HEK293 (cell line): ENCODE measurements around the gene SURF1.

ENCODE experiments used
- BCL11B ChIP-seq: fragments of 450-650 bp; formaldehyde crosslinking; IDR thresholded peaks from 2 replicates; pipeline ENCODE4 v1.5.1; 2016; ENCODE audit warnings: low read depth, missing biosample characterization, missing genetic modification characterization
- KLF10 ChIP-seq: fragments of 450-650 bp; IDR thresholded peaks from 2 replicates; pipeline ENCODE4 v1.5.1; 2018; ENCODE audit warnings: missing biosample characterization, mild to moderate bottlenecking, missing genetic modification characterization
- KLF17 ChIP-seq: fragments of 450-650 bp; formaldehyde crosslinking; IDR thresholded peaks from 2 replicates; pipeline ENCODE4 v1.5.1; 2016; ENCODE audit warnings: missing biosample characterization, missing genetic modification characterization
- KLF8 ChIP-seq: fragments of 450-650 bp; formaldehyde crosslinking; IDR thresholded peaks from 2 replicates; pipeline ENCODE4 v1.5.1; 2016; ENCODE audit warnings: missing biosample characterization, missing genetic modification characterization
- SCRT2 ChIP-seq: fragments of 450-650 bp; formaldehyde crosslinking; IDR thresholded peaks from 2 replicates; pipeline ENCODE4 v1.5.1; 2016; ENCODE audit warnings: missing biosample characterization, missing genetic modification characterization
- ZBTB20 ChIP-seq: fragments of 450-650 bp; formaldehyde crosslinking; IDR thresholded peaks from 2 replicates; pipeline ENCODE4 v1.5.1; 2016; ENCODE audit warnings: missing biosample characterization, missing genetic modification characterization
- ZBTB8A ChIP-seq: fragments of 450-650 bp; formaldehyde crosslinking; IDR thresholded peaks from 2 replicates; pipeline ENCODE4 v1.5.1; 2016; ENCODE audit warnings: missing biosample characterization, missing genetic modification characterization
- ZFHX2 ChIP-seq: fragments of 450-650 bp; formaldehyde crosslinking; conservative IDR thresholded peaks from 2 replicates; pipeline ENCODE4 v1.5.1; 2016; ENCODE audit warnings: missing biosample characterization, missing genetic modification characterization
- ZFP3 ChIP-seq: fragments of 450-650 bp; formaldehyde crosslinking; IDR thresholded peaks from 2 replicates; pipeline ENCODE4 v1.5.1; 2016; ENCODE audit warnings: low read depth, missing biosample characterization, missing genetic modification characterization
- ZFP69B ChIP-seq: fragments of 450-650 bp; formaldehyde crosslinking; IDR thresholded peaks from 2 replicates; pipeline ENCODE4 v1.5.1; 2016; ENCODE audit warnings: missing biosample characterization, missing genetic modification characterization
- ZNF133 ChIP-seq: fragments of 450-650 bp; formaldehyde crosslinking; IDR thresholded peaks from 2 replicates; pipeline ENCODE4 v1.5.1; 2016; ENCODE audit warnings: missing biosample characterization, missing genetic modification characterization
- ZNF148 ChIP-seq: fragments of 450-650 bp; formaldehyde crosslinking; IDR thresholded peaks from 2 replicates; pipeline ENCODE4 v1.5.0; 2017; ENCODE audit warnings: missing biosample characterization, missing genetic modification characterization, borderline replicate concordance
- ZNF169 ChIP-seq: fragments of 450-650 bp; formaldehyde crosslinking; IDR thresholded peaks from 2 replicates; pipeline ENCODE4 v1.5.1; 2016; ENCODE audit warnings: missing biosample characterization, missing genetic modification characterization
- ZNF202 ChIP-seq: fragments of 450-650 bp; formaldehyde crosslinking; IDR thresholded peaks from 2 replicates; pipeline ENCODE4 v1.5.1; 2016; ENCODE audit warnings: missing biosample characterization, missing genetic modification characterization, borderline replicate concordance
- ZNF211 ChIP-seq: fragments of 450-650 bp; formaldehyde crosslinking; IDR thresholded peaks from 2 replicates; pipeline ENCODE4 v1.5.1; 2016; ENCODE audit warnings: low read depth, missing biosample characterization, missing genetic modification characterization
- ZNF239 ChIP-seq: fragments of 450-650 bp; formaldehyde crosslinking; IDR thresholded peaks from 2 replicates; pipeline ENCODE4 v1.5.1; 2016; ENCODE audit warnings: missing biosample characterization, missing genetic modification characterization
- ZNF248 ChIP-seq: fragments of 450-650 bp; formaldehyde crosslinking; IDR thresholded peaks from 2 replicates; pipeline ENCODE4 v1.5.1; 2017; ENCODE audit warnings: missing biosample characterization, missing genetic modification characterization
- ZNF274 ChIP-seq, 2 experiments: fragments of 200-500 bp in 1 of 2; fragments of 450-650 bp in 1 of 2; sonication (Bioruptor generic) in 1 of 2; formaldehyde crosslinking in 1 of 2; IDR thresholded peaks; 2 replicates each; pipeline versions ENCODE4 v1.5.1 to v1.6.1; 2014 to 2016; ENCODE audit warnings: borderline replicate concordance in 1 of 2, inconsistent platforms in 1 of 2, low read length in 1 of 2, missing biosample characterization in 1 of 2, missing genetic modification characterization in 1 of 2
- ZNF292 ChIP-seq: fragments of 450-650 bp; formaldehyde crosslinking; IDR thresholded peaks from 2 replicates; pipeline ENCODE4 v1.5.1; 2016; ENCODE audit warnings: low read depth, missing biosample characterization, missing genetic modification characterization, borderline replicate concordance
- ZNF350 ChIP-seq: fragments of 450-650 bp; formaldehyde crosslinking; IDR thresholded peaks from 2 replicates; pipeline ENCODE4 v1.5.0; 2017; ENCODE audit warnings: missing biosample characterization, mild to moderate bottlenecking, missing genetic modification characterization
- ZNF398 ChIP-seq: fragments of 450-650 bp; formaldehyde crosslinking; IDR thresholded peaks from 2 replicates; pipeline ENCODE4 v1.5.1; 2017; ENCODE audit warnings: missing biosample characterization, missing genetic modification characterization
- ZNF433 ChIP-seq: fragments of 450-650 bp; formaldehyde crosslinking; IDR thresholded peaks from 2 replicates; pipeline ENCODE4 v1.5.1; 2016; ENCODE audit warnings: missing biosample characterization, missing genetic modification characterization, low read depth
- ZNF521 ChIP-seq: fragments of 450-650 bp; formaldehyde crosslinking; IDR thresholded peaks from 2 replicates; pipeline ENCODE4 v1.5.1; 2017; ENCODE audit warnings: missing biosample characterization, mild to moderate bottlenecking, missing genetic modification characterization
- ZNF529 ChIP-seq: fragments of 450-650 bp; formaldehyde crosslinking; IDR thresholded peaks from 2 replicates; pipeline ENCODE4 v1.5.1; 2017; ENCODE audit warnings: missing genetic modification characterization, missing biosample characterization; ENCODE audit not compliant: insufficient replicate concordance
- ZNF555 ChIP-seq: fragments of 450-650 bp; formaldehyde crosslinking; conservative IDR thresholded peaks from 2 replicates; pipeline ENCODE4 v1.5.1; 2017; ENCODE audit warnings: missing biosample characterization, mild to moderate bottlenecking, missing genetic modification characterization, inconsistent platforms
- ZNF571 ChIP-seq: fragments of 450-650 bp; formaldehyde crosslinking; IDR thresholded peaks from 2 replicates; pipeline ENCODE4 v1.5.0; 2017; ENCODE audit warnings: missing biosample characterization, missing genetic modification characterization
- ZNF654 ChIP-seq: fragments of 450-650 bp; formaldehyde crosslinking; IDR thresholded peaks from 2 replicates; pipeline ENCODE4 v1.5.1; 2016; ENCODE audit warnings: low read depth, missing biosample characterization, missing genetic modification characterization
- ZNF704 ChIP-seq: fragments of 450-650 bp; formaldehyde crosslinking; IDR thresholded peaks from 2 replicates; pipeline ENCODE4 v1.5.1; 2016; ENCODE audit warnings: missing biosample characterization, missing genetic modification characterization
- ZNF707 ChIP-seq: fragments of 450-650 bp; formaldehyde crosslinking; IDR thresholded peaks from 2 replicates; pipeline ENCODE4 v1.5.1; 2016; ENCODE audit warnings: missing biosample characterization, missing genetic modification characterization
- ZNF785 ChIP-seq: fragments of 450-650 bp; formaldehyde crosslinking; IDR thresholded peaks from 2 replicates; pipeline ENCODE4 v1.5.1; 2016; ENCODE audit warnings: missing biosample characterization, missing genetic modification characterization
- ZNF843 ChIP-seq: fragments of 450-650 bp; formaldehyde crosslinking; IDR thresholded peaks from 2 replicates; pipeline ENCODE4 v1.5.1; 2016; ENCODE audit warnings: missing biosample characterization, missing genetic modification characterization
- ZSCAN18 ChIP-seq: fragments of 450-650 bp; formaldehyde crosslinking; IDR thresholded peaks from 2 replicates; pipeline ENCODE4 v1.5.1; 2016; ENCODE audit warnings: missing biosample characterization, missing genetic modification characterization
- ZXDB ChIP-seq: fragments of 450-650 bp; formaldehyde crosslinking; IDR thresholded peaks from 2 replicates; pipeline ENCODE4 v1.5.1; 2016; ENCODE audit warnings: missing biosample characterization, missing genetic modification characterization

SURF1 gene

GRCh38 chr9:133382507-133383141, 26.3 kb upstream of the SURF1 start (continued):
- TF ChIP-seq ZNF169 (tag by site-specific recombination) (0 out of 2 replicates have a peak, but pooled peaks have one; percentile 32), ZFHX2 (no peak), ZNF555 (no peak), ZBTB8A (no peak), ZNF707 (tag by site-specific recombination) (0 out of 2 replicates have a peak, but pooled peaks have one; percentile 12), ZNF248 (tag by site-specific recombination) (peak; percentile 71; the same call in 1 of the 2 replicates), ZNF350 (tag by site-specific recombination) (no peak), ZBTB20 (tag by site-specific recombination) (peak; percentile 28; the same call in 1 of the 2 replicates), ZFP3 (no peak), ZNF292 (tag by site-specific recombination) (no peak), ZNF704 (tag by site-specific recombination) (no peak), ZNF843 (tag by site-specific recombination) (no peak), ZXDB (tag by site-specific recombination) (no peak), ZNF133 (tag by site-specific recombination) (peak; percentile 8; the same call in 1 of the 2 replicates), ZFP69B (tag by site-specific recombination) (no peak), ZNF239 (tag by site-specific recombination) (peak; percentile 18; the same call in 1 of the 2 replicates), ZNF571 (tag by site-specific recombination) (no peak; the same call in 1 of the 2 replicates), ZSCAN18 (tag by site-specific recombination) (no peak), ZNF521 (tag by site-specific recombination) (0 out of 2 replicates have a peak, but pooled peaks have one; percentile 91), ZNF654 (tag by site-specific recombination) (no peak), ZNF529 (tag by site-specific recombination) (no peak), KLF8 (no peak), ZNF785 (tag by site-specific recombination) (no peak), ZNF202 (0 out of 2 replicates have a peak, but pooled peaks have one; percentile 63), ZNF274 (IDR thresholded peaks at IDR 0.05; ENCODE audit: low read length) (no peak), ZNF274 (tag by site-specific recombination; IDR thresholded peaks at IDR 0.05; ENCODE audit: borderline replicate concordance) (0 out of 2 replicates have a peak, but pooled peaks have one; percentile 53), ZNF398 (peak; percentile 6; the same call in 1 of the 2 replicates), ZNF211 (tag by site-specific recombination) (no peak), ZNF433 (no peak), BCL11B (no peak), KLF10 (tag by site-specific recombination) (no peak), SCRT2 (tag by site-specific recombination) (no peak), KLF17 (tag by site-specific recombination) (no peak), ZNF148 (tag by site-specific recombination) (0 out of 2 replicates have a peak, but pooled peaks have one; percentile 34)
